CD14-positive monocyte (primary cell): ENCODE data around the gene STUB1. TPM values are rescaled to one million over a fixed set of nuclear protein-coding genes. Genes with fewer than 3 reads are reported as not detected.

Experiments used
- DNase-seq, 3 donors: peaks; one replicate each; pipeline ENCODE4 v3.0.0-alpha.2; 2011 to 2022
- H2AFZ ChIP-seq: 2 replicates; pipeline ENCODE4 v1.6.0; 2012; ENCODE audit warnings: mild to moderate bottlenecking, low read depth, low read length, inconsistent platforms; ENCODE audit not compliant: insufficient read depth, poor library complexity, severe bottlenecking
- H3K27ac ChIP-seq, 2 donors: 1 replicate in 1 of 2; 2 replicates in 1 of 2; pipeline ENCODE4 v1.5.1; 2012 to 2013; ENCODE audit warnings: low read length in 2 of 2, control low read depth in 1 of 2, inconsistent platforms in 1 of 2, low read depth in 1 of 2, mild to moderate bottlenecking in 1 of 2
- H3K27me3 ChIP-seq, 2 donors: one replicate each; pipeline versions ENCODE4 v1.6.0 to v1.6.1; 2011 to 2013; ENCODE audit warnings: low read length in 2 of 2; ENCODE audit not compliant: control insufficient read depth in 2 of 2, insufficient read depth in 2 of 2
- H3K36me3 ChIP-seq, 2 donors: replicated peaks in 1 of 2; 1 replicate in 1 of 2; 2 replicates in 1 of 2; pipeline versions ENCODE4 v1.5.1 to v1.6.1; 2012 to 2013; ENCODE audit warnings: low read length in 2 of 2, control low read depth in 1 of 2, inconsistent platforms in 1 of 2, mild to moderate bottlenecking in 1 of 2; ENCODE audit not compliant: insufficient read depth in 2 of 2, control insufficient read depth in 1 of 2
- H3K4me1 ChIP-seq, 2 donors: 1 replicate in 1 of 2; 2 replicates in 1 of 2; pipeline versions ENCODE4 v1.5.1 to v1.6.1; 2012 to 2013; ENCODE audit warnings: low read length in 2 of 2, control low read depth in 1 of 2, inconsistent platforms in 1 of 2, mild to moderate bottlenecking in 1 of 2, moderate library complexity in 1 of 2; ENCODE audit not compliant: insufficient read depth in 2 of 2, control insufficient read depth in 1 of 2
- H3K4me2 ChIP-seq: replicated peaks from 2 replicates; pipeline ENCODE3; 2012; ENCODE audit warnings: low read length, moderate library complexity, mild to moderate bottlenecking; ENCODE audit not compliant: poor library complexity, severe bottlenecking; ENCODE audit errors: extremely low read depth
- H3K4me3 ChIP-seq, 3 experiments: fragments of 200-600 bp in 1 of 3; sonication (generic) in 1 of 3; replicated peaks in 1 of 3; 1 replicate in 2 of 3; 2 replicates in 1 of 3; pipeline ENCODE4 v1.5.1; 2011 to 2013; ENCODE audit warnings: low read length in 3 of 3, mild to moderate bottlenecking in 3 of 3, control low read depth in 2 of 3, low read depth in 2 of 3, inconsistent platforms in 1 of 3, moderate library complexity in 1 of 3
- H3K79me2 ChIP-seq: 2 replicates; pipeline ENCODE4 v1.6.0; 2012; ENCODE audit warnings: mild to moderate bottlenecking, control low read depth, inconsistent platforms, low read length, moderate library complexity; ENCODE audit not compliant: insufficient read depth
- H3K9ac ChIP-seq: 2 replicates; pipeline ENCODE4 v1.6.0; 2017; ENCODE audit warnings: low read length, mild to moderate bottlenecking; ENCODE audit not compliant: insufficient read depth, poor library complexity, severe bottlenecking
- H3K9me3 ChIP-seq, 2 donors: replicated peaks in 1 of 2; 1 replicate in 1 of 2; 2 replicates in 1 of 2; pipeline versions ENCODE4 v1.5.1 to v1.6.1; 2012 to 2013; ENCODE audit warnings: low read length in 2 of 2, control low read depth in 1 of 2; ENCODE audit not compliant: control insufficient read depth in 1 of 2, insufficient read depth in 1 of 2
- H4K20me1 ChIP-seq: 2 replicates; pipeline ENCODE4 v1.6.0; 2012; ENCODE audit warnings: mild to moderate bottlenecking, low read length, control low read depth, moderate library complexity; ENCODE audit not compliant: insufficient read depth
- H3K27ac Mint-ChIP-seq, 7 donors: one replicate each; pipeline ENCODE4 v1.8.0; 2020; ENCODE audit warnings: mild to moderate bottlenecking in 7 of 7, mixed read lengths in 7 of 7, moderate library complexity in 6 of 7, inconsistent platforms in 2 of 7
- H3K27me3 Mint-ChIP-seq, 3 donors: one replicate each; pipeline ENCODE4 v1.8.0; 2021 to 2022; ENCODE audit warnings: low read depth in 3 of 3, mild to moderate bottlenecking in 3 of 3, mixed read lengths in 3 of 3, moderate library complexity in 3 of 3, inconsistent platforms in 1 of 3
- H3K36me3 Mint-ChIP-seq, 2 donors: one replicate each; pipeline ENCODE4 v1.8.0; 2020; ENCODE audit warnings: mixed read lengths in 2 of 2, inconsistent platforms in 1 of 2, mild to moderate bottlenecking in 1 of 2
- H3K4me1 Mint-ChIP-seq: one replicate; pipeline ENCODE4 v1.8.0; 2020; ENCODE audit warnings: mild to moderate bottlenecking, mixed read lengths
- H3K4me3 Mint-ChIP-seq, 2 donors: one replicate each; pipeline ENCODE4 v1.8.0; 2020; ENCODE audit warnings: mild to moderate bottlenecking in 2 of 2, mixed read lengths in 2 of 2, moderate library complexity in 1 of 2
- H3K9me3 Mint-ChIP-seq, 7 donors: one replicate each; pipeline ENCODE4 v1.8.0; 2020 to 2022; ENCODE audit warnings: mixed read lengths in 7 of 7, mild to moderate bottlenecking in 6 of 7, moderate library complexity in 6 of 7, inconsistent platforms in 2 of 7
- CTCF ChIP-seq: fragments of 200-600 bp; IDR thresholded peaks from one replicate; pipeline ENCODE4 v1.8.0; 2022; ENCODE audit warnings: antibody characterized with exemption, mild to moderate bottlenecking
- WGBS: methylation state at CpG from one replicate; pipeline ENCODE4 v1.1.5; 2013; ENCODE audit warnings: missing lambda C conversion rate; ENCODE audit not compliant: insufficient coverage; 5-methylcytosine and 5-hydroxymethylcytosine counted together
- intact Hi-C, 2 donors: fragments of 100-400 bp; cut with micrococcal nuclease; formaldehyde crosslinking; loops; one replicate each; pipeline versions ENCODE4 v1.15.0 to v1.15.1; 2023
- polyA plus RNA-seq, 3 donors: library from polyadenylated mRNA; depleted of rRNA in 1 of 3; unstranded in 2 of 3; stranded (reverse) in 1 of 3; fragments of 300-500 nt in 2 of 3; fragments of >200 nt in 1 of 3; fragmentation: Illumina TruSeq in 2 of 3; gene quantifications; 1 replicate in 2 of 3; 2 replicates in 1 of 3; pipeline ENCODE4 v1.2.3, GENCODE V29; 2012 to 2021

STUB1 gene
- polyA plus RNA-seq, 3 donors, result 83.3 to 108 (median 106) TPM

DNA sequence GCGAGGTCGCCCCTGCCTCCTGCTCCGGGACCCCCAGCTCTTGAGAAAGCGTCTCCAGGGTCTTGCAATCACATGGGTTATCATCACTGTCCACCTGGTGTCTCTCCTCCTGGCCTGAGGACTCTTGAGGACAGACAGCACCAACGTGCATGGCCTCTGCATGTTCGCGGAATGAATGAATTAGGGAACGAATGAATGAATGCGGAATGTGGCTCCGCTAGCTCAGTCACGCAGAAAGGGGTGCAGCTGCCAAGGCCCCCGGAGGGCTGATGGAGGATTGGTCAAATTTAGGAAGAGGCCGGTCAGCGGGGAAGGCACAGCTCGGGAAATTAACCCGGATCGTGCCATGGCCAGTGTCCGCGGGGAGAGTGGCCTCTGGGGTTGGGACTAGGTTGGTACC, 22.1 kb downstream of the STUB1 start:
- H3K4me1 ChIP-seq, result no peaks in the 10 kb centered on the region
- no peak for TF ChIP-seq CTCF
- no peak overlapping the region for H3K4me2 ChIP-seq
- H4K20me1 ChIP-seq, result no peaks in the 10 kb centered on the region
- H3K27ac ChIP-seq, result no peak overlapping the region
- intact Hi-C loops, result no loop called here
- WGBS, result 87% methylated on average over 16 of the region's 19 CpGs
- no peak overlapping the region for H2AFZ ChIP-seq
- peaks cover 63 to 88% (median 82%) of the 10 kb centered on the region in 3 donors for H3K27me3 Mint-ChIP-seq
- DNase-seq, result no peak
- H3K36me3 Mint-ChIP-seq, result no peaks in the 10 kb centered on the region
- peak overlapping the region in 1 of 2 donors; percentile 65 for H3K4me3 Mint-ChIP-seq
- H3K4me1 Mint-ChIP-seq, result no peaks in the 10 kb centered on the region
- H3K36me3 ChIP-seq, result no peaks in the 10 kb centered on the region
- H3K9me3 Mint-ChIP-seq, result peaks cover 0 to 8% (median 0%) of the 10 kb centered on the region in 7 donors
- H3K79me2 ChIP-seq, result no peaks in the 10 kb centered on the region
- peaks cover 10 to 75% of the 10 kb centered on the region in 2 donors for H3K27me3 ChIP-seq
- no peak overlapping the region for H3K4me3 ChIP-seq
- H3K9me3 ChIP-seq, result peaks cover 0 to 4% of the 10 kb centered on the region in 2 donors
- H3K9ac ChIP-seq, result no peak overlapping the region
- no peak overlapping the region for H3K27ac Mint-ChIP-seq

- Histone ChIP-seq H3K9ac (no peak overlapping the region), H3K4me2 (no peak overlapping the region), H3K4me1 (no peaks in the 10 kb centered on the region), H3K27ac (no peak overlapping the region), H4K20me1 (no peaks in the 10 kb centered on the region), H3K36me3 (no peaks in the 10 kb centered on the region), H3K4me3 (no peak overlapping the region), H3K9me3 (peaks cover 0 to 4% of the 10 kb centered on the region in 2 donors), H3K79me2 (no peaks in the 10 kb centered on the region), H3K27me3 (peaks cover 10 to 83% of the 10 kb centered on the region in 2 donors), H2AFZ (no peak overlapping the region)
- Mint-ChIP-seq H3K4me1 (no peaks in the 10 kb centered on the region), H3K36me3 (no peaks in the 10 kb centered on the region), H3K27me3 (peaks cover 65 to 88% (median 83%) of the 10 kb centered on the region in 3 donors), H3K4me3 (peak overlapping the region in 1 of 2 donors; percentile 15), H3K9me3 (peaks cover 0 to 8% (median 0%) of the 10 kb centered on the region in 7 donors), H3K27ac (no peak overlapping the region)
- intact Hi-C loops, result no loop called here
- 88% methylated on average over 11 of the region's 12 CpGs for WGBS
- no peak for TF ChIP-seq CTCF
- DNase-seq, result no peak
Observed at GRCh38 chr16:703406-703805, 23.2 kb downstream of the STUB1 start.
